Thyroid gland (tissue), 4 donors: ENCODE data around the gene CDCA5. TPM values are rescaled to one million over a fixed set of nuclear protein-coding genes. Genes with fewer than 3 reads are reported as not detected.

Source experiments
- DNase-seq, 2 donors: peaks; one replicate each; pipeline ENCODE4 v3.0.0-alpha.2; 2019
- H3K27ac ChIP-seq, 3 donors: fragments of 200-600 bp; sonication (generic); 1 replicate in 2 of 3; 2 replicates in 1 of 3; pipeline ENCODE4 v1.5.1; 2016 to 2019; ENCODE audit warnings: mild to moderate bottlenecking in 1 of 3, moderate library complexity in 1 of 3
- H3K27me3 ChIP-seq: fragments of 200-600 bp; sonication (generic); one replicate; pipeline ENCODE4 v1.5.1; 2019
- H3K36me3 ChIP-seq, 2 donors: fragments of 200-600 bp; sonication (generic); one replicate each; pipeline ENCODE4 v1.5.1; 2016 to 2019
- H3K4me1 ChIP-seq, 2 donors: fragments of 200-600 bp; sonication (generic); one replicate each; pipeline ENCODE4 v1.5.1; 2017 to 2019
- H3K4me3 ChIP-seq, 3 donors: fragments of 200-600 bp; sonication (generic); replicated peaks in 1 of 3; 1 replicate in 2 of 3; 2 replicates in 1 of 3; pipeline ENCODE4 v1.5.1; 2016; ENCODE audit warnings: mild to moderate bottlenecking in 1 of 3
- H3K9me3 ChIP-seq: fragments of 200-600 bp; sonication (generic); one replicate; pipeline ENCODE4 v1.5.1; 2017
- POLR2A ChIP-seq, 2 donors: fragments of 450-650 bp; IDR thresholded peaks; one replicate each; pipeline ENCODE4 v1.6.1; 2017; ENCODE audit warnings: antibody characterized with exemption in 2 of 2, mild to moderate bottlenecking in 2 of 2, moderate library complexity in 1 of 2
- WGBS, 2 donors: methylation state at CpG; one replicate each; pipeline ENCODE4 v1.1.5; 2017; 5-methylcytosine and 5-hydroxymethylcytosine counted together
- intact Hi-C: fragments of 100-400 bp; cut with DNase I; formaldehyde crosslinking; loops from one replicate; pipeline ENCODE4 v1.15.1; 2023
- total RNA-seq, 4 donors: library from RNA; depleted of rRNA; stranded (reverse); fragments of >200 nt; gene quantifications; one replicate each; pipeline ENCODE4 v1.2.3, GENCODE V29; 2016
- TF ChIP-seq, protein P1 (sequence below), 6 experiments: fragments of 200-600 bp in 3 of 6; fragments of 450-650 bp in 3 of 6; sonication (generic) in 3 of 6; IDR thresholded peaks; one replicate each; pipeline ENCODE4 v1.5.1; 2016 to 2019; ENCODE audit warnings: antibody characterized with exemption in 6 of 6, mild to moderate bottlenecking in 2 of 6, inconsistent platforms in 1 of 6, moderate library complexity in 1 of 6

The CDCA5 gene
- total RNA-seq, 4 donors from 2014 or later: 0.71 to 1.8 (median 0.81) TPM; not detected in 1

DNA sequence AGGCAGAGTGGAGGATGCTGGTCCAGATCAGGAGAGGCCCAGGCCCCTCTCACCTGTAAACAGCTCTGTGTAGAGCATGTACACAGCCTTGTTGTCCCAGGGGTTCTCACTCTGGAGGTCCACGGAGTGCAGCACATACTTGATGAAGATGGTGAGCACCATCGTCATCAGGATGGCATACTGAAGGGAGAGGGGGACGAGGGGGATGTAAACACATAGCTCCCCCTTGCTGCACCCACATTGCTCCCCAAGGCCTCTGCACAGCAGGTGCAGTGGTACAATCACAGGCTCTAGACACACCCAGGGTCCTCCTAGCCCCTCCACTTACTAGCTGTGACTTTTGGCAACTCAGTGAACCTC lies 47.6 kb upstream of the CDCA5 start:
- H3K4me3 ChIP-seq: no peak overlapping the region
- no peaks in the 10 kb centered on the region for H3K27me3 ChIP-seq
- intact Hi-C loops: loop anchor here (5.0 kb wide), 1 partner anchor 51 kb away; the partner anchor contains the start of gene CAPN1
- no peak for TF ChIP-seq POLR2A (IDR thresholded peaks at IDR 0.05)
- TF ChIP-seq, protein P1, sequence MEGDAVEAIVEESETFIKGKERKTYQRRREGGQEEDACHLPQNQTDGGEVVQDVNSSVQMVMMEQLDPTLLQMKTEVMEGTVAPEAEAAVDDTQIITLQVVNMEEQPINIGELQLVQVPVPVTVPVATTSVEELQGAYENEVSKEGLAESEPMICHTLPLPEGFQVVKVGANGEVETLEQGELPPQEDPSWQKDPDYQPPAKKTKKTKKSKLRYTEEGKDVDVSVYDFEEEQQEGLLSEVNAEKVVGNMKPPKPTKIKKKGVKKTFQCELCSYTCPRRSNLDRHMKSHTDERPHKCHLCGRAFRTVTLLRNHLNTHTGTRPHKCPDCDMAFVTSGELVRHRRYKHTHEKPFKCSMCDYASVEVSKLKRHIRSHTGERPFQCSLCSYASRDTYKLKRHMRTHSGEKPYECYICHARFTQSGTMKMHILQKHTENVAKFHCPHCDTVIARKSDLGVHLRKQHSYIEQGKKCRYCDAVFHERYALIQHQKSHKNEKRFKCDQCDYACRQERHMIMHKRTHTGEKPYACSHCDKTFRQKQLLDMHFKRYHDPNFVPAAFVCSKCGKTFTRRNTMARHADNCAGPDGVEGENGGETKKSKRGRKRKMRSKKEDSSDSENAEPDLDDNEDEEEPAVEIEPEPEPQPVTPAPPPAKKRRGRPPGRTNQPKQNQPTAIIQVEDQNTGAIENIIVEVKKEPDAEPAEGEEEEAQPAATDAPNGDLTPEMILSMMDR (IDR thresholded peaks at IDR 0.05): no peak
- H3K27ac ChIP-seq: no peak overlapping the region
- WGBS, 2 donors: 81 to 89% methylated on average over 3 of the region's 3 CpGs
- DNase-seq: no peak
- no peaks in the 10 kb centered on the region for H3K9me3 ChIP-seq
- H3K36me3 ChIP-seq: peaks cover 61 to 66% of the 10 kb centered on the region in 2 donors
- H3K4me1 ChIP-seq: peaks cover 17 to 20% of the 10 kb centered on the region in 2 donors

GRCh38 chr11:65130631-65131416 lies 47.0 kb upstream of the CDCA5 start:
- no peaks in the 10 kb centered on the region for H3K9me3 ChIP-seq
- DNase-seq: no peak
- H3K4me3 ChIP-seq: no peak overlapping the region
- intact Hi-C loops: loop anchor here (5.0 kb wide), 1 partner anchor 51 kb away; the partner anchor contains the start of gene CAPN1
- H3K27me3 ChIP-seq: no peaks in the 10 kb centered on the region
- peaks cover 67 to 71% of the 10 kb centered on the region in 2 donors for H3K36me3 ChIP-seq
- TF ChIP-seq POLR2A (IDR thresholded peaks at IDR 0.05): no peak
- TF ChIP-seq, protein P1 (IDR thresholded peaks at IDR 0.05): no peak
- no peak overlapping the region for H3K27ac ChIP-seq
- H3K4me1 ChIP-seq: peaks cover 13 to 17% of the 10 kb centered on the region in 2 donors
- 94 to 97% methylated on average over 9 to 18 of the region's 19 CpGs for WGBS, 2 donors

DNA sequence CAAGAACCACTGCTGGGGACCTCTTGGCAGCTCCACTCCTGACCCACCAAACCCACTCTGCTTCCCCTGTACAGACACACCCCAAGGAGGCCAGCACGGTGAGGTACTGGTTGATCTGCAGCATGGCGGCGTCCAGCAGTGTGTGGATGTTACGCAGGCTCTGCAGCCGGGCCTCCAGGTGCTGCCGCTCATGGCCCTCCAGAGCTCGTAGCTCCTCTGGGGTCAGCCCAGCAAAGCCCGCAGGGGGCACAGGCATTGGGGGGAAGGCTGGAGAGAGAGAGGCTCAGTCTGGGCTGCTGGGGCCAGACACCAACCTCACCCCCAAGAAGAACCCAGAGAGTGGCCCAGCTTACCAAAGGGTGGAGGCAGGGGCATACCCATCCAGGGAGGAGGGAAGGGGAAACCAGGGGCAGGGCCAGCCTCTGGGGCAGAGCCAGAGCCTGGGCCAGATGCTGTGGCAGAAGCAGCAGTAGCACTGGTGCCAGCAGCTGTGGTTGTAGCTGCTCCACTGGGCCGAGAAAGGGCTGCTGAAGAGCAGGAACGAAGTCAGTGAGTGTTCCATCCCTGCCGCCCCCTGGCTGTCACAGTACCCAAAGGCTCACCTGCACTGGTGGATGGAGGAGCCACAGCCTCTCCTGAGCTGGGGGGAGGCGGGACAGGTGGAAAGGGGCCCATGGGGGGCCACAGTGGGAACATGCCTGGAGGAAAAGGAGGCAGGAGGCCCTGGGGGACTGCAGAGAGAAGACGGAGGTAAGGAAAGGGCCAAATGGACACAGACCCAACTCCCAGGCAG lies 46.0 kb upstream of the CDCA5 start:
- H3K36me3 ChIP-seq: peaks cover 77 to 81% of the 10 kb centered on the region in 2 donors

GRCh38 chr11:65128182-65129145 lies 44.6 kb upstream of the CDCA5 start:
- Histone ChIP-seq H3K27me3 (no peaks in the 10 kb centered on the region), H3K9me3 (no peaks in the 10 kb centered on the region), H3K36me3 (peaks cover 78 to 81% of the 10 kb centered on the region in 2 donors), H3K27ac (no peak overlapping the region), H3K4me1 (peaks cover 6 to 10% of the 10 kb centered on the region in 2 donors), H3K4me3 (no peak overlapping the region)
- intact Hi-C loops: no loop called here
- no peak for DNase-seq
- TF ChIP-seq, protein P1 (IDR thresholded peaks at IDR 0.05): no peak
- TF ChIP-seq POLR2A (IDR thresholded peaks at IDR 0.05): no peak
- 82 to 92% methylated on average over 8 to 14 of the region's 15 CpGs for WGBS, 2 donors

More for the DNA sequence above, 46.0 kb upstream of the CDCA5 start:
- H3K4me1 ChIP-seq: peaks cover 7 to 11% of the 10 kb centered on the region in 2 donors
- H3K27ac ChIP-seq: no peak overlapping the region
- H3K4me3 ChIP-seq: no peak overlapping the region
- WGBS, 2 donors: 90 to 92% methylated on average over 12 to 13 of the region's 13 CpGs
- TF ChIP-seq, protein P1 (IDR thresholded peaks at IDR 0.05): no peak
- no peak for TF ChIP-seq POLR2A (IDR thresholded peaks at IDR 0.05)
- intact Hi-C loops: loop anchor here (5.0 kb wide), 1 partner anchor 52 kb away; the partner anchor contains the start of gene CAPN1
- no peaks in the 10 kb centered on the region for H3K9me3 ChIP-seq
- no peak for DNase-seq
- no peaks in the 10 kb centered on the region for H3K27me3 ChIP-seq
